Measurements from ENCODE around the gene TMEM35B. TPM values are rescaled to one million over a fixed set of nuclear protein-coding genes. Genes with fewer than 3 reads are reported as not detected.
"Not testable (repeated sequence)": the region's sequence is repeated elsewhere in the genome, so short reads cannot be mapped to it uniquely, and the experiment has no call there.

Gene TMEM35B
- total RNA-seq, 4 donors from 2014 or later, result 22.7 to 67.6 (median 41.8) TPM

GRCh38 chr1:34975338-34975737 lies 9.8 kb downstream of the TMEM35B start:
- Histone ChIP-seq H3K36me3 (peaks cover 0 to 14% of the 10 kb centered on the region in 2 donors), H3K9me3 (no peaks in the 10 kb centered on the region), H3K27ac (no peak overlapping the region), H3K4me3 (no peak overlapping the region), H3K4me1 (peaks cover 0 to 9% (median 0%) of the 10 kb centered on the region in 3 donors), H3K27me3 (no peaks in the 10 kb centered on the region)
- WGBS, 2 donors (ENCODE audit: low coverage in 1 of 2), result 70 to 80% methylated on average over 2 to 3 of the region's 3 CpGs
- no peak for TF ChIP-seq POLR2AphosphoS5 (IDR thresholded peaks at IDR 0.05)
- no peak for TF ChIP-seq EP300 (IDR thresholded peaks at IDR 0.05)
- ATAC-seq, result no peak

- Histone ChIP-seq H3K9me3 (no peaks in the 10 kb centered on the region), H3K36me3 (peaks cover 0 to 13% of the 10 kb centered on the region in 2 donors), H3K27ac (no peak overlapping the region), H3K4me3 (no peak overlapping the region), H3K4me1 (peaks cover 0 to 9% (median 0%) of the 10 kb centered on the region in 3 donors), H3K27me3 (no peaks in the 10 kb centered on the region)
- WGBS, 2 donors (ENCODE audit: low coverage in 1 of 2), result 67 to 75% methylated on average over 3 to 8 of the region's 8 CpGs
- no peak for ATAC-seq
- no peak for TF ChIP-seq POLR2AphosphoS5 (IDR thresholded peaks at IDR 0.05)
- no peak for TF ChIP-seq EP300 (IDR thresholded peaks at IDR 0.05)
- no peak for TF ChIP-seq POLR2A (IDR thresholded peaks at IDR 0.05)
- no peak for TF ChIP-seq CTCF (IDR thresholded peaks at IDR 0.05)
Measured at GRCh38 chr1:34974626-34975025, 10.5 kb downstream of the TMEM35B start.

DNA sequence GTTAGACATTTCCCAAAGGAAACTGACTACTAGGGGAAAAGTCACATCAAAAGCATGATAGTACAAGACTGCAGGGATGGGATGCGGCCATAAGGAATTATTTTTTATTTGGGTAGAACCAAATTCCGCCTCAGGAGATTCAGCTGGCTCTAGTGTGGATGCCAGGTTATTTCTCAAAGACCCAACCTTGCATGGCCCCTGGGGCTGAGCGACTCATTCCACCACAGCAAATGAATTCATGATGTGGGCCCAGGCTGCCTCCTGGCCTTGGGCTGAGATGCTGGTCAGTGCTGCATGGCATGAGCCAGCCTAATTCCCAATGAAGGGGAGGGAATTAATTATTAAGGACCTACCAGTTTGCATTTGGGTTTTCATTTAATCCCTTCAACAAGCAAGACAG lies 11.8 kb downstream of the TMEM35B start:
- Histone ChIP-seq H3K27me3 (no peaks in the 10 kb centered on the region), H3K9me3 (no peaks in the 10 kb centered on the region), H3K4me3 (no peak overlapping the region), H3K27ac (no peak overlapping the region), H3K36me3 (peaks cover 0 to 6% of the 10 kb centered on the region in 2 donors), H3K4me1 (peaks cover 0 to 9% (median 0%) of the 10 kb centered on the region in 3 donors)
- WGBS, 2 donors (ENCODE audit: low coverage in 1 of 2), result 83 to 90% methylated on average over 1 to 3 of the region's 3 CpGs
- TF ChIP-seq CTCF (IDR thresholded peaks at IDR 0.05) (no peak), EP300 (IDR thresholded peaks at IDR 0.05) (no peak), POLR2AphosphoS5 (IDR thresholded peaks at IDR 0.05) (no peak), POLR2A (IDR thresholded peaks at IDR 0.05) (no peak)
- no peak for ATAC-seq

DNA sequence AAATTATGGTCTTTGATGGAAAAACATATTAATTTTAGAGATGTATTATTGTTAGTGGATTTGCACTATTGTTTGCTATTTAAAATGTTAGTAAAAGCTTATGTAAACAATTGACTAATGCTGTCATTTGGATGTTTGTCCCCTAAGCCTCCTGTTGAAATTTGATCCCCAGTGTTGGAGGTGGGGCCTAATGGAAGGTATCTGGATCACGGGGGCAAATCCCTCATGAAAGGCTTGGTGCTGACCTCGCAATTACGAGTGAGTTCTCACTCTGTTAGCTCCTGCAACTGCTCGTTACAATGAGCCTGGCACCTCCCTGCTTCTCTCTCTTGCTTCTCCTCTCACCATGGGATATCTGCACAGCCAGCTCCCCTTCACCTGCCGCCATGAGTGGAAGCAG lies 14.3 kb downstream of the TMEM35B start:
- 19% methylated on average over 4 to 5 of the region's 5 CpGs for WGBS, 2 donors (ENCODE audit: low coverage in 1 of 2)
- Histone ChIP-seq H3K36me3 (no peaks in the 10 kb centered on the region), H3K4me3 (no peak overlapping the region), H3K27ac (no peak overlapping the region), H3K27me3 (no peaks in the 10 kb centered on the region), H3K4me1 (no peaks in the 10 kb centered on the region), H3K9me3 (no peaks in the 10 kb centered on the region)
- TF ChIP-seq EP300 (IDR thresholded peaks at IDR 0.05), result no peak
- no peak for TF ChIP-seq POLR2AphosphoS5 (IDR thresholded peaks at IDR 0.05)
- no peak for TF ChIP-seq POLR2A (IDR thresholded peaks at IDR 0.05)
- TF ChIP-seq CTCF (IDR thresholded peaks at IDR 0.05), result no peak
- ATAC-seq, result no peak

GRCh38 chr1:34970220-34970735 lies 14.9 kb downstream of the TMEM35B start:
- no peaks in the 10 kb centered on the region for H3K9me3 ChIP-seq
- no peak overlapping the region for H3K27ac ChIP-seq
- ATAC-seq, result no peak
- H3K27me3 ChIP-seq, result no peaks in the 10 kb centered on the region
- H3K36me3 ChIP-seq, result no peaks in the 10 kb centered on the region
- TF ChIP-seq POLR2A (IDR thresholded peaks at IDR 0.05) (no peak), POLR2AphosphoS5 (IDR thresholded peaks at IDR 0.05) (no peak), EP300 (IDR thresholded peaks at IDR 0.05) (no peak), CTCF (IDR thresholded peaks at IDR 0.05) (no peak)
- no peak overlapping the region for H3K4me3 ChIP-seq
- H3K4me1 ChIP-seq, result no peaks in the 10 kb centered on the region
- WGBS, 2 donors (ENCODE audit: low coverage in 1 of 2), result 83 to 95% methylated on average over 2 to 4 of the region's 5 CpGs

- H3K36me3 ChIP-seq, H3K27ac ChIP-seq, H3K4me1 ChIP-seq, ATAC-seq, H3K9me3 ChIP-seq, H3K4me3 ChIP-seq, H3K27me3 ChIP-seq: not testable (repeated sequence)
- 76% methylated on average over 3 of the region's 3 CpGs; no CpG with 5 or more reads in 1 of the 2 donors for WGBS, 2 donors (ENCODE audit: low coverage in 1 of 2)
Measured at GRCh38 chr1:34968297-34968696, 16.9 kb downstream of the TMEM35B start.

DNA sequence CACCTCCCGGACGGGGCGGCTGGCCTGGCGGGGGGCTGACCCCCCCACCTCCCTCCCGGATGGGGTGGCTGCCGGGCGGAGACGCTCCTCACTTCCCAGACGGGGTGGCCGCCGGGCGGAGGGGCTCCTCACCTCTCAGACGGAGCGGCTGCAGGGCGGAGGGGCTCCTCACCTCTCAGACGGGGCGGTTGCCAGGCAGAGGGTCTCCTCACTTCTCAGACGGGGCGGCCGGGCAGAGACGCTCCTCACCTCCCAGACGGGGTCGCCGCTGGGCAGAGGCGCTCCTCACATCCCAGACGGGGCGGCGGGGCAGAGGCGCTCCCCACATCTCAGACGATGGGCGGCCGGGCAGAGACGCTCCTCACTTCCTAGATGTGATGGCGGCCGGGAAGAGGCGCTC lies 17.5 kb downstream of the TMEM35B start:
- H3K27ac ChIP-seq, H3K4me1 ChIP-seq, ATAC-seq, H3K9me3 ChIP-seq, H3K27me3 ChIP-seq, H3K36me3 ChIP-seq, H3K4me3 ChIP-seq: not testable (repeated sequence)
- WGBS, 2 donors (ENCODE audit: low coverage in 1 of 2), result no CpG with 5 or more reads among the region's 36 CpGs

All from gastroesophageal sphincter (tissue), 4 donors.